Astrocyte of the spinal cord (primary cell): ENCODE results near the gene ZCCHC3.
"Not testable (repeated sequence)": the region's sequence is repeated elsewhere in the genome, so short reads cannot be mapped to it uniquely, and the experiment has no call there.

Experiments used
- DNase-seq: peaks from one replicate; pipeline ENCODE4 v3.0.0; 2011; ENCODE audit warnings: low read depth, low spot score
- H3K4me3 ChIP-seq: 2 replicates; pipeline ENCODE4 v1.5.1; 2011; ENCODE audit warnings: low read depth, mild to moderate bottlenecking, low read length, moderate library complexity
- CTCF ChIP-seq: IDR thresholded peaks from 2 replicates; pipeline ENCODE4 v1.5.1; 2012; ENCODE audit warnings: low read depth, mild to moderate bottlenecking, low read length, inconsistent platforms
- in situ Hi-C: cut with HindIII; loops from 2 replicates; pipeline ENCODE4 v1.10.0; 2017; ENCODE audit warnings: low sequenced_read_pairs

ZCCHC3 gene

GRCh38 chr20:328027-328974 is 30.9 kb downstream of the ZCCHC3 start:
- H3K4me3 ChIP-seq = peak overlapping the region; percentile 82
- no peak for DNase-seq
- in situ Hi-C loops = no loop called here
- TF ChIP-seq CTCF = no peak

GRCh38 chr20:328975-329695 is 31.8 kb downstream of the ZCCHC3 start:
- in situ Hi-C loops = no loop called here
- no peak for TF ChIP-seq CTCF
- no peak for DNase-seq
- peak overlapping the region; percentile 82 for H3K4me3 ChIP-seq

- no peak for DNase-seq
- in situ Hi-C loops = no loop called here
- no peak overlapping the region for H3K4me3 ChIP-seq
- no peak for TF ChIP-seq CTCF
Measured at GRCh38 chr20:329851-330232, 32.5 kb downstream of the ZCCHC3 start.

GRCh38 chr20:330233-331149 is 33.1 kb downstream of the ZCCHC3 start:
- TF ChIP-seq CTCF = peak; percentile 91
- peak; percentile 61 for DNase-seq
- H3K4me3 ChIP-seq = no peak overlapping the region
- in situ Hi-C loops = no loop called here

GRCh38 chr20:334578-334977 is 37.2 kb downstream of the ZCCHC3 start:
- DNase-seq = no peak
- in situ Hi-C loops = no loop called here
- no peak overlapping the region for H3K4me3 ChIP-seq
- no peak for TF ChIP-seq CTCF

- DNase-seq, H3K4me3 ChIP-seq, in situ Hi-C loops: not testable (repeated sequence)
Measured at GRCh38 chr20:336040-336439, 38.7 kb downstream of the ZCCHC3 start.
